ENCODE data around the gene SLC25A22.

DNA sequence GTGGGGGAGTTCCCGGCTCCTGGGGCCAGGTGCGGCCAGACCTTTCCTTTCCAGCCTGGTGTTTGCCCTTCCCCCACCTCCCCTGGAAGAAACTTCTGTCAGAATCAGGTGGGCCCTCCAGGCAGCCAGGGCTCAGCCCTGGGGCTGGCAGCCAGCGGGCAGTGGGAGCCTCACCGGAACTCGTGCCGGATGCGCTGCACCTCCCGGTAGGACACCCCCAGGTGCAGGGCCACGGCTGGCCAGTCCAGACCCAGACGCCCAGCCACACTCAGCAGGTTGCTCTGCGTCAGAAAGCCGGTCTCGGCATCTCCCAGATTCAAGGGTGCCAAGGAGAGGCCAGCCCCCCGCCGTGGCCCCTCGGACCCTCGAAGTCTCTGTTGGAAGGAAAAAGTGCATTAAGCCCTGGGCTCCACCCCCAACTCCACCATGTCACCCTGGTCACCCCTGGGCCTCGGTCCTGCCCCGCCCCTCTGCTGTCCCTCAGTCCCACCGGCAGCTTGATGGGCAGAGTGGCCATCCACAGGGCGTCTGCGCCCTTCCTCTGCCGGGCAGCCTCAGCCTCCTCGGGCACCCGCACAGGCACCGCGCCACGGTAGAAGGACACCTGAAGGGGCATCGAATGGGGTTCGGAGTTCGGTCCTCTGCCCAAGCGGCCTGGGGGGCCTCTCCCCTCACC is 1.7 kb upstream of the SLC25A22 start:
- TF ChIP-seq, protein P1, sequence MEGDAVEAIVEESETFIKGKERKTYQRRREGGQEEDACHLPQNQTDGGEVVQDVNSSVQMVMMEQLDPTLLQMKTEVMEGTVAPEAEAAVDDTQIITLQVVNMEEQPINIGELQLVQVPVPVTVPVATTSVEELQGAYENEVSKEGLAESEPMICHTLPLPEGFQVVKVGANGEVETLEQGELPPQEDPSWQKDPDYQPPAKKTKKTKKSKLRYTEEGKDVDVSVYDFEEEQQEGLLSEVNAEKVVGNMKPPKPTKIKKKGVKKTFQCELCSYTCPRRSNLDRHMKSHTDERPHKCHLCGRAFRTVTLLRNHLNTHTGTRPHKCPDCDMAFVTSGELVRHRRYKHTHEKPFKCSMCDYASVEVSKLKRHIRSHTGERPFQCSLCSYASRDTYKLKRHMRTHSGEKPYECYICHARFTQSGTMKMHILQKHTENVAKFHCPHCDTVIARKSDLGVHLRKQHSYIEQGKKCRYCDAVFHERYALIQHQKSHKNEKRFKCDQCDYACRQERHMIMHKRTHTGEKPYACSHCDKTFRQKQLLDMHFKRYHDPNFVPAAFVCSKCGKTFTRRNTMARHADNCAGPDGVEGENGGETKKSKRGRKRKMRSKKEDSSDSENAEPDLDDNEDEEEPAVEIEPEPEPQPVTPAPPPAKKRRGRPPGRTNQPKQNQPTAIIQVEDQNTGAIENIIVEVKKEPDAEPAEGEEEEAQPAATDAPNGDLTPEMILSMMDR (IDR thresholded peaks at IDR 0.05), result no peak
- no peak for TF ChIP-seq POLR2A (IDR thresholded peaks at IDR 0.05)
